K562 (cell line): ENCODE results near the gene FAR2. TPM values are rescaled to one million over a fixed set of nuclear protein-coding genes. Genes with fewer than 3 reads are reported as not detected.

Experiments used
- ATAC-seq: fragments of 200-7000 bp; cut with Tn5 transposase; 3 replicates; pipeline ENCODE4 v1.9.1; 2020; ENCODE audit warnings: moderate library complexity
- BruUV-seq: library from RNA; stranded (reverse); fragments of 400-500 nt; replicated peaks from 2 replicates; lab custom pipeline; 2021; lab: Mats Ljungman, UMichigan
- CTCF ChIA-PET: fragments of 300-600 bp; formaldehyde crosslinking; extraction: SDS; loops from one replicate; lab custom pipeline; 2021; ENCODE audit warnings: low intra/inter-chr PET ratio; lab: Yijun Ruan, JAX
- POLR2A ChIA-PET: fragments of 300-600, 350-650 bp; sonication (Branson Sonifier 250); formaldehyde crosslinking; extraction: SDS; loops from one replicate; lab custom pipeline; 2021; ENCODE audit warnings: antibody characterized with exemption, inconsistent platforms; lab: Yijun Ruan, JAX
- DNase-seq, 4 experiments: peaks; one replicate each; pipeline versions ENCODE4 v3.0.0 to v3.0.0-alpha.2; 2011 to 2018; ENCODE audit warnings: low spot score in 3 of 4, mixed read lengths in 3 of 4; ENCODE audit errors: extremely low read depth in 1 of 4
- FAIRE-seq: peaks from 2 replicates; lab custom pipeline; 2011; peaks lifted over from hg19 to GRCh38; lab: Jason Lieb, UNC
- H2AFZ ChIP-seq: 2 replicates; pipeline ENCODE4 v1.6.0; 2011; ENCODE audit warnings: low read depth, low read length, control low read depth, inconsistent platforms
- H3K27ac ChIP-seq: fragments of 200-600 bp; 3 replicates; pipeline ENCODE4 v1.8.0; 2011; ENCODE audit warnings: low read depth, mild to moderate bottlenecking, control low read depth, inconsistent platforms, low read length, moderate library complexity, mixed read lengths; ENCODE audit errors: extremely low read depth
- H3K27me3 ChIP-seq, 2 experiments: fragments of 300-600 bp in 1 of 2; 2 replicates in 1 of 2; 3 replicates in 1 of 2; pipeline versions ENCODE4 v1.6.0 to v1.8.0; 2011; ENCODE audit warnings: inconsistent platforms in 2 of 2, low read length in 2 of 2, mild to moderate bottlenecking in 1 of 2, mixed read lengths in 1 of 2, moderate library complexity in 1 of 2; ENCODE audit not compliant: control insufficient read depth in 2 of 2, insufficient read depth in 2 of 2
- H3K36me3 ChIP-seq: fragments of 300-600 bp; 3 replicates; pipeline ENCODE4 v1.8.0; 2011; ENCODE audit warnings: mild to moderate bottlenecking, low read length, inconsistent platforms; ENCODE audit not compliant: control insufficient read depth, insufficient read depth
- H3K4me1 ChIP-seq, 2 experiments: fragments of 200-600 bp in 1 of 2; replicated peaks in 1 of 2; 2 replicates in 1 of 2; 3 replicates in 1 of 2; pipeline versions ENCODE4 v1.5.1 to v1.8.0; 2011; ENCODE audit warnings: inconsistent platforms in 2 of 2, low read length in 2 of 2, mild to moderate bottlenecking in 1 of 2, mixed read lengths in 1 of 2, moderate library complexity in 1 of 2; ENCODE audit not compliant: control insufficient read depth in 2 of 2, insufficient read depth in 2 of 2
- H3K4me2 ChIP-seq: 2 replicates; pipeline ENCODE4 v1.6.1; 2011; ENCODE audit warnings: low read length, control low read depth, inconsistent platforms, mixed read lengths; ENCODE audit not compliant: insufficient read depth
- H3K4me3 ChIP-seq: fragments of 200-600 bp; sonication (generic), shearing (Covaris generic); 2 replicates; pipeline ENCODE4 v1.5.1; 2016; ENCODE audit warnings: control low read depth, inconsistent platforms
- H3K79me2 ChIP-seq: fragments of 200-600 bp; 3 replicates; pipeline ENCODE4 v1.8.0; 2011; ENCODE audit warnings: low read length, inconsistent platforms; ENCODE audit not compliant: control insufficient read depth, insufficient read depth
- H3K9ac ChIP-seq, 2 experiments: 2 replicates each; pipeline versions ENCODE4 v1.6.0 to v1.6.1; 2011; ENCODE audit warnings: low read depth in 2 of 2, low read length in 2 of 2, control low read depth in 1 of 2, inconsistent platforms in 1 of 2, mild to moderate bottlenecking in 1 of 2, mixed read lengths in 1 of 2; ENCODE audit not compliant: insufficient read depth in 1 of 2
- H3K9me1 ChIP-seq: one replicate; pipeline ENCODE4 v1.6.0; 2011; ENCODE audit warnings: inconsistent platforms, mild to moderate bottlenecking, low read length, moderate library complexity; ENCODE audit not compliant: control insufficient read depth, insufficient read depth
- H3K9me3 ChIP-seq: replicated peaks from 2 replicates; pipeline ENCODE4 v1.5.1; 2011; ENCODE audit warnings: low read depth, low read length, inconsistent platforms; ENCODE audit not compliant: control insufficient read depth, insufficient read depth
- H4K20me1 ChIP-seq: replicated peaks from 2 replicates; pipeline ENCODE4 v1.6.1; 2011; ENCODE audit warnings: low read length, inconsistent platforms, mixed read lengths; ENCODE audit not compliant: control insufficient read depth, insufficient read depth
- BACH1 ChIP-seq: fragments of 200-800 bp; sonication (Bioruptor generic); IDR thresholded peaks from 2 replicates; pipeline ENCODE4 v1.6.1; 2016; ENCODE audit warnings: missing genetic modification characterization, missing compliant biosample characterization
- C11orf30 ChIP-seq: fragments of 450-650 bp; IDR thresholded peaks from 2 replicates; pipeline ENCODE4 v1.6.1; 2016; ENCODE audit warnings: low read depth, mild to moderate bottlenecking
- CBFA2T2 ChIP-seq: fragments of 450-650 bp; conservative IDR thresholded peaks from 2 replicates; pipeline ENCODE4 v1.6.1; 2017; ENCODE audit warnings: mild to moderate bottlenecking
- CHD4 ChIP-seq: fragments of 200-600 bp; sonication (generic); IDR thresholded peaks from 3 replicates; pipeline ENCODE4 v1.6.1; 2012; ENCODE audit warnings: low read depth, mild to moderate bottlenecking, mixed read lengths, low read length, inconsistent platforms; ENCODE audit not compliant: insufficient read depth, insufficient replicate concordance, poor library complexity, severe bottlenecking
- CUX1 ChIP-seq: fragments of 200-800 bp; sonication (Bioruptor generic); IDR thresholded peaks from 2 replicates; pipeline ENCODE4 v1.6.1; 2016; ENCODE audit warnings: missing genetic modification characterization, missing compliant biosample characterization
- DPF2 ChIP-seq: fragments of 450-650 bp; IDR thresholded peaks from 2 replicates; pipeline ENCODE4 v1.6.1; 2016
- ESRRB ChIP-seq: fragments of 250-450 bp; sonication (Bioruptor Pico); IDR thresholded peaks from 2 replicates; pipeline ENCODE4 v1.5.0; 2020; ENCODE audit warnings: mild to moderate bottlenecking, moderate library complexity, borderline replicate concordance
- JUN ChIP-seq, 2 experiments: sonication (generic) in 1 of 2; formaldehyde crosslinking in 1 of 2; IDR thresholded peaks; 2 replicates each; pipeline versions ENCODE4 v1.6.1 to v1.8.0; 2012 to 2022; ENCODE audit warnings: borderline replicate concordance in 2 of 2, mild to moderate bottlenecking in 2 of 2, improper control_type of control experiment in 1 of 2, low read depth in 1 of 2, low read length in 1 of 2, missing genetic modification reagents in 1 of 2
- KDM5B ChIP-seq: fragments of 200-600 bp; sonication (generic); IDR thresholded peaks from 2 replicates; pipeline ENCODE4 v1.6.1; 2012; ENCODE audit warnings: low read depth, mild to moderate bottlenecking, moderate library complexity, low read length, control low read depth, inconsistent platforms; ENCODE audit not compliant: insufficient replicate concordance
- RB1 ChIP-seq: fragments of 450-650 bp; IDR thresholded peaks from 2 replicates; pipeline ENCODE4 v1.6.1; 2017; ENCODE audit warnings: low read depth, mild to moderate bottlenecking
- RBM17 ChIP-seq: fragments of 200-400 bp; formaldehyde crosslinking; IDR thresholded peaks from 2 replicates; pipeline ENCODE4 v1.6.1; 2017; ENCODE audit warnings: low read depth, mild to moderate bottlenecking, low read length, borderline replicate concordance
- SRSF7 ChIP-seq: fragments of 200-400 bp; formaldehyde crosslinking; optimal IDR thresholded peaks from 2 replicates; pipeline ENCODE3; 2017; ENCODE audit warnings: mild to moderate bottlenecking, low read depth, low read length
- U2AF1 ChIP-seq: fragments of 200-400 bp; formaldehyde crosslinking; optimal IDR thresholded peaks from 2 replicates; pipeline ENCODE3; 2017; ENCODE audit warnings: mild to moderate bottlenecking, low read depth, low read length, moderate library complexity
- ZBTB49 ChIP-seq: sonication (generic); formaldehyde crosslinking; IDR thresholded peaks from 2 replicates; pipeline ENCODE4 v1.8.0; 2022; ENCODE audit warnings: missing genetic modification reagents, mild to moderate bottlenecking, borderline replicate concordance
- ZNF354B ChIP-seq: fragments of 250-450 bp; sonication (Bioruptor Pico); IDR thresholded peaks from 2 replicates; pipeline ENCODE4 v1.4.0; 2020
- WGBS: fragments of 100-300 bp; shearing (Covaris generic); methylation state at CpG from one replicate; pipeline ENCODE4 v1.1.6; 2016; ENCODE audit warnings: low coverage, mixed read lengths; ENCODE audit not compliant: insufficient coverage; ENCODE audit errors: missing lambda C conversion rate; 5-methylcytosine and 5-hydroxymethylcytosine counted together
- in situ Hi-C: fragments of 300-500 bp; cut with MboI; formaldehyde crosslinking; loops from 4 replicates; pipeline ENCODE4 v1.15.0; 2018; ENCODE audit warnings: inconsistent platforms, mixed read lengths
- intact Hi-C: fragments of 100-400 bp; cut with micrococcal nuclease; formaldehyde crosslinking; loops from 2 replicates; pipeline ENCODE4 v1.14.2; 2022
- polyA plus RNA-seq, 8 experiments: library from polyadenylated mRNA; depleted of rRNA in 4 of 8; stranded (reverse) in 5 of 8; unstranded in 3 of 8; fragments of >200 nt; fragmentation: Nextera tagmentation in 2 of 8; fragmentation: Illumina TruSeq in 1 of 8; extraction: Ambion mirVana in 2 of 8; extraction: Trizol in 1 of 8; gene quantifications; 2 replicates each; pipeline versions ENCODE4 v1.2.1 to v1.2.3, GENCODE V29; 2011 to 2014; ENCODE audit warnings: inconsistent platforms in 1 of 8, missing spikeins in 1 of 8
- total RNA-seq, 7 experiments: library from RNA; depleted of rRNA in 6 of 7; stranded (reverse); fragments of >200 nt in 6 of 7; fragmentation: Illumina TruSeq in 2 of 7; extraction: Trizol in 2 of 7; gene quantifications; 2 replicates each; pipeline versions ENCODE4 v1.2.1 to v1.2.3, GENCODE V29; 2011 to 2021; ENCODE audit warnings: low replicate concordance in 1 of 7

Gene FAR2
- total and polyA plus RNA-seq, 9 of the 15 experiments (the other 6 are each of a cell fraction or from before 2014, with no cell fraction given) = 5.0 to 13.4 (median 8.5) TPM

GRCh38 chr12:29204521-29204920 is 55.4 kb downstream of the FAR2 start:
- Histone ChIP-seq H3K9me1 (no peaks in the 10 kb centered on the region), H3K27me3 (no peaks in the 10 kb centered on the region), H2AFZ (no peak overlapping the region), H3K4me2 (no peak overlapping the region), H3K36me3 (no peaks in the 10 kb centered on the region), H3K4me1 (no peaks in the 10 kb centered on the region), H4K20me1 (no peaks in the 10 kb centered on the region), H3K9me3 (no peaks in the 10 kb centered on the region), H3K79me2 (no peaks in the 10 kb centered on the region), H3K4me3 (no peak overlapping the region), H3K27ac (no peak overlapping the region), H3K9ac (no peak overlapping the region)
- TF ChIP-seq JUN (IDR thresholded peaks at IDR 0.05; ENCODE audit: borderline replicate concordance, low read depth, low read length) = no peak
- TF ChIP-seq JUN (CRISPR knock-in tag; IDR thresholded peaks at IDR 0.05; ENCODE audit: borderline replicate concordance) = no peak
- TF ChIP-seq U2AF1 = no peak
- TF ChIP-seq KDM5B = no peak
- TF ChIP-seq RB1 = no peak
- TF ChIP-seq ESRRB = no peak
- no peak for TF ChIP-seq ZBTB49 (CRISPR knock-in tag)
- no peak for TF ChIP-seq BACH1 (tag)
- TF ChIP-seq SRSF7 = no peak
- no peak for TF ChIP-seq DPF2
- TF ChIP-seq ZNF354B (CRISPR knock-in tag) = no peak
- no peak for TF ChIP-seq CHD4
- TF ChIP-seq RBM17 = no peak
- TF ChIP-seq CUX1 = no peak
- no peak for TF ChIP-seq CBFA2T2
- TF ChIP-seq C11orf30 = no peak
- FAIRE-seq (no peak), ATAC-seq (no peak), DNase-seq (no peak)
- POLR2A ChIA-PET = no interaction called here
- intact Hi-C loops = no loop called here
- WGBS = 20% methylated on average over 5 of the region's 6 CpGs
- no TSS peak for BruUV-seq
- CTCF ChIA-PET = no interaction called here
- in situ Hi-C loops = no loop called here
